ENCODE data around the gene HLA-DMB. TPM values are rescaled to one million over a fixed set of nuclear protein-coding genes. Genes with fewer than 3 reads are reported as not detected.

Gene HLA-DMB
- total RNA-seq, 4 donors from 2014 or later = 1.8 to 20.8 (median 13.2) TPM

GRCh38 chr6:32979720-32980487 is 39.1 kb upstream of the HLA-DMB start:
- H3K27ac ChIP-seq = no peak overlapping the region
- peaks cover 55 to 96% (median 70%) of the 10 kb centered on the region in 4 donors for H3K4me1 ChIP-seq
- no peaks in the 10 kb centered on the region for H3K27me3 ChIP-seq
- TF ChIP-seq POLR2AphosphoS5 (IDR thresholded peaks at IDR 0.05) = peak in 1 of 3 donors; percentile 15
- no peak for TF ChIP-seq POLR2A (IDR thresholded peaks at IDR 0.05)
- peaks cover 0 to 68% (median 34%) of the 10 kb centered on the region in 4 donors for H3K36me3 ChIP-seq
- in situ Hi-C loops (cut with MboI; ENCODE audit: low pct_ligation_motif_present in 1 of 4, low pct_unique_long_range_greater_than_20kb in 1 of 4, low sequenced_read_pairs in 3 of 4) = loop anchor here (10.0 to 25.0 kb wide), 3 partner anchors 45 to 95 kb away; no protein-coding TSS in a partner anchor
- DNase-seq = no peak
- 90 to 91% methylated on average over 4 to 12 of the region's 12 CpGs for WGBS, 2 donors (ENCODE audit: low coverage in 1 of 2)
- no peaks in the 10 kb centered on the region for H3K9me3 ChIP-seq
- intact Hi-C loops (cut with DNase I; ENCODE audit: low total_unique reads) = no loop called here
- no peak overlapping the region for H3K4me3 ChIP-seq

GRCh38 chr6:32977953-32978324 is 37.1 kb upstream of the HLA-DMB start:
- intact Hi-C loops (cut with DNase I; ENCODE audit: low total_unique reads) (no loop called here), in situ Hi-C loops (cut with MboI; ENCODE audit: low pct_ligation_motif_present in 1 of 4, low pct_unique_long_range_greater_than_20kb in 1 of 4, low sequenced_read_pairs in 3 of 4) (loop anchor here in 2 of 4 donors (10.0 to 25.0 kb wide), 2 partner anchors 91 to 93 kb away; no protein-coding TSS in a partner anchor)
- peaks cover 0 to 71% (median 36%) of the 10 kb centered on the region in 4 donors for H3K36me3 ChIP-seq
- H3K4me1 ChIP-seq = peaks cover 57 to 86% (median 61%) of the 10 kb centered on the region in 4 donors
- no peak overlapping the region for H3K4me3 ChIP-seq
- H3K9me3 ChIP-seq = no peaks in the 10 kb centered on the region
- WGBS, 2 donors (ENCODE audit: low coverage in 1 of 2) = 40 to 61% methylated on average over 5 to 7 of the region's 7 CpGs
- no peak for TF ChIP-seq EP300 (IDR thresholded peaks at IDR 0.05; ENCODE audit: low read depth)
- no peak for TF ChIP-seq POLR2AphosphoS5 (IDR thresholded peaks at IDR 0.05)
- no peak for TF ChIP-seq POLR2A (IDR thresholded peaks at IDR 0.05)
- no peak for TF ChIP-seq CTCF (IDR thresholded peaks at IDR 0.05)
- H3K27me3 ChIP-seq = no peaks in the 10 kb centered on the region
- H3K27ac ChIP-seq = peak overlapping the region in 3 of 4 donors; percentile 19 to 58 (median 53)
- no peak for DNase-seq

DNA sequence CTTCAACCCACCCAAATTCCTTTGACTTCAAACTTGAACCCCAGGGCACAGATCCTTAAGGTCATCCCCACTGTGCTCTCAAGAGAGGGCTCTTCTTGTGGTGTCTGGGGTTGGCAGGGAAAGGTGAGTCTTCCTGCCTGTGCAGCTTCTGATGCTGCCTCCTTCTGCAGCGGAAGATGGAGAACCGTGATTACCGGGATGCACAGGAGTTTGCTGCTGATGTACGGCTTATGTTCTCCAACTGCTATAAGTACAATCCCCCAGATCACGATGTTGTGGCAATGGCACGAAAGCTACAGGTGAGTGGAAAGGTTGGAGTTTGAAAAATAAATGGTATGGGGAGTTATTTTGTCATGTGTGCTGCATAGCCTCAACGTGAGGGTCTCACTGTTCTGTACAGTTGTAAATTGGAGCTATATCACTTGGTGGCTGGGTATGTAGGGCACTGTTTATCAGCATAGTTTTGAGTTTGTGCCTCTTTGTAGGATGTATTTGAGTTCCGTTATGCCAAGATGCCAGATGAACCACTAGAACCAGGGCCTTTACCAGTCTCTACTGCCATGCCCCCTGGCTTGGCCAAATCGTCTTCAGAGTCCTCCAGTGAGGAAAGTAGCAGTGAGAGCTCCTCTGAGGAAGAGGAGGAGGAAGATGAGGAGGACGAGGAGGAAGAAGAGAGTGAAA is 36.6 kb upstream of the HLA-DMB start:
- no peaks in the 10 kb centered on the region for H3K9me3 ChIP-seq
- in situ Hi-C loops (cut with MboI; ENCODE audit: low pct_ligation_motif_present in 1 of 4, low pct_unique_long_range_greater_than_20kb in 1 of 4, low sequenced_read_pairs in 3 of 4) (loop anchor here in 2 of 4 donors (10.0 to 25.0 kb wide), 2 partner anchors 90 to 93 kb away; no protein-coding TSS in a partner anchor), intact Hi-C loops (cut with DNase I; ENCODE audit: low total_unique reads) (no loop called here)
- H3K27me3 ChIP-seq = no peaks in the 10 kb centered on the region
- DNase-seq = no peak
- no peak for TF ChIP-seq EP300 (IDR thresholded peaks at IDR 0.05; ENCODE audit: low read depth)
- no peak for TF ChIP-seq POLR2A (IDR thresholded peaks at IDR 0.05)
- no peak for TF ChIP-seq POLR2AphosphoS5 (IDR thresholded peaks at IDR 0.05)
- no peak for TF ChIP-seq CTCF (IDR thresholded peaks at IDR 0.05)
- H3K27ac ChIP-seq = peak overlapping the region in 2 of 4 donors; percentile 53 to 58
- H3K4me3 ChIP-seq = no peak overlapping the region
- 53% methylated on average over 10 of the region's 10 CpGs; no CpG with 5 or more reads in 1 of the 2 donors for WGBS, 2 donors (ENCODE audit: low coverage in 1 of 2)
- H3K4me1 ChIP-seq = peaks cover 52 to 81% (median 58%) of the 10 kb centered on the region in 4 donors
- H3K36me3 ChIP-seq = peaks cover 0 to 71% (median 36%) of the 10 kb centered on the region in 4 donors

DNA sequence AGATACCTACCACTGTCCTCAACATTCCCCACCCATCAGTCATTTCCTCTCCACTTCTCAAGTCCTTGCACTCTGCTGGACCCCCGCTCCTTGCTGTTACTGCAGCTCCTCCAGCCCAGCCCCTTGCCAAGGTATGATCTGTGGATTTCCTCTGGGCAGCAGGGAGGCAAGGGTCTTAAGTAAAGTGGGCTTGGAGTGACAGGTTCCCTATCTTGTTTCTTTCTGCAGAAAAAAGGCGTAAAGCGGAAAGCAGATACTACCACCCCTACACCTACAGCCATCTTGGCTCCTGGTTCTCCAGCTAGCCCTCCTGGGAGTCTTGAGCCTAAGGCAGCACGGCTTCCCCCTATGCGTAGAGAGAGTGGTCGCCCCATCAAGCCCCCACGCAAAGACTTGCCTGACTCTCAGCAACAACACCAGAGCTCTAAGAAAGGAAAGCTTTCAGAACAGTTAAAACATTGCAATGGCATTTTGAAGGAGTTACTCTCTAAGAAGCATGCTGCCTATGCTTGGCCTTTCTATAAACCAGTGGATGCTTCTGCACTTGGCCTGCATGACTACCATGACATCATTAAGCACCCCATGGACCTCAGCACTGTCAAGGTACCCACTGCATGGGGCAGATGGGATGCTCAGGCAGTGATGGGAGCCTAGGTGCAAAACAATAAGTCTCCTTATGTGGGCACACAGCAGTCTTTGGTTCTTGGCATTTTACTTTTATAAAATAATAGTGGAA is 35.7 kb upstream of the HLA-DMB start:
- Histone ChIP-seq H3K9me3 (no peaks in the 10 kb centered on the region), H3K27me3 (no peaks in the 10 kb centered on the region), H3K4me1 (peaks cover 45 to 72% (median 49%) of the 10 kb centered on the region in 4 donors), H3K36me3 (peaks cover 0 to 68% (median 32%) of the 10 kb centered on the region in 4 donors), H3K27ac (no peak overlapping the region), H3K4me3 (no peak overlapping the region)
- in situ Hi-C loops (cut with MboI; ENCODE audit: low pct_ligation_motif_present in 1 of 4, low pct_unique_long_range_greater_than_20kb in 1 of 4, low sequenced_read_pairs in 3 of 4) = loop anchor here in 2 of 4 donors (10.0 to 25.0 kb wide), 2 partner anchors 89 to 92 kb away; no protein-coding TSS in a partner anchor
- no peak for TF ChIP-seq CTCF (IDR thresholded peaks at IDR 0.05)
- no peak for TF ChIP-seq EP300 (IDR thresholded peaks at IDR 0.05; ENCODE audit: low read depth)
- TF ChIP-seq POLR2AphosphoS5 (IDR thresholded peaks at IDR 0.05) = no peak
- intact Hi-C loops (cut with DNase I; ENCODE audit: low total_unique reads) = no loop called here
- 77 to 83% methylated on average over 3 to 7 of the region's 7 CpGs for WGBS, 2 donors (ENCODE audit: low coverage in 1 of 2)
- no peak for DNase-seq

Data from transverse colon (tissue), 4 donors.